ENCODE results near the gene RFXAP.
"Not testable (repeated sequence)": the region's sequence is repeated elsewhere in the genome, so short reads cannot be mapped to it uniquely, and the experiment has no call there.

The RFXAP gene, protein sequence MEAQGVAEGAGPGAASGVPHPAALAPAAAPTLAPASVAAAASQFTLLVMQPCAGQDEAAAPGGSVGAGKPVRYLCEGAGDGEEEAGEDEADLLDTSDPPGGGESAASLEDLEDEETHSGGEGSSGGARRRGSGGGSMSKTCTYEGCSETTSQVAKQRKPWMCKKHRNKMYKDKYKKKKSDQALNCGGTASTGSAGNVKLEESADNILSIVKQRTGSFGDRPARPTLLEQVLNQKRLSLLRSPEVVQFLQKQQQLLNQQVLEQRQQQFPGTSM

DNA sequence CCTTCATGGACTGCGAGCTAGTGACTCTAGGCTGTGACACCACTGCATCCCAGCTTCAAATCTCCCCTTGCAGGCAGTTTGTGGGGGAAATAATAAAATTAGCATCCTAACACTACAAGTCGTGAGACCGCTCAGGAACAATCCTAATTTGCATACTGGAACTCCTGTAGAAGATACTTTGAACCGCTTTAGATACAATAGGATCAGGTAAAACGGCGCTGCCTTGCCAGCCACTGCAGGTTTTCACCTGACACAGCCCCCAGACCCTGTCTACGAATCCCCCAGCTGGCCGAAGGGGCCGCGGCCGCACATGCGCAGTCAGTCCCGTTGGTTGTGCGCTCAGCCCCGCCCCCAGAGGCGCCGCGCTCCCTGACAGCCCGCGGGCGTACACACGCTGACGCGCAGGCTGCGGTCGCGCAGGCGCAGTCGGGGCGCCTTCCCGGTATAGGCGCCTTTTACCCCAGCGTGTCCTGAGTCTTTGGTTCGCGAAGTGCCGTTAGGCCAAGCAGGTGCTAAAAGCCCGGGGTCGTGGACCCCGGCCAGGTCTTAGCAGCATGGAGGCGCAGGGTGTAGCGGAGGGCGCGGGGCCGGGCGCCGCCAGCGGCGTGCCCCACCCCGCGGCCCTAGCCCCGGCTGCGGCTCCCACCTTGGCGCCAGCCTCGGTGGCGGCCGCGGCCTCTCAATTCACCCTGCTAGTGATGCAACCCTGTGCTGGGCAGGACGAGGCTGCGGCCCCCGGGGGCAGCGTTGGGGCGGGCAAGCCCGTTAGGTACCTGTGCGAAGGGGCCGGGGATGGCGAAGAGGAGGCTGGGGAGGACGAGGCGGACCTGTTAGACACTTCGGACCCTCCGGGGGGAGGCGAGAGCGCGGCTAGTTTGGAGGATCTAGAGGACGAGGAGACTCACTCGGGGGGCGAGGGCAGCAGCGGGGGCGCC is at the start of gene RFXAP:
RFXAP (plus strand) TSS at position 419 of the 935 bp plus-strand sequence; CDS start at position 555, 136 bp downstream.
- no peak for FAIRE-seq

DNA sequence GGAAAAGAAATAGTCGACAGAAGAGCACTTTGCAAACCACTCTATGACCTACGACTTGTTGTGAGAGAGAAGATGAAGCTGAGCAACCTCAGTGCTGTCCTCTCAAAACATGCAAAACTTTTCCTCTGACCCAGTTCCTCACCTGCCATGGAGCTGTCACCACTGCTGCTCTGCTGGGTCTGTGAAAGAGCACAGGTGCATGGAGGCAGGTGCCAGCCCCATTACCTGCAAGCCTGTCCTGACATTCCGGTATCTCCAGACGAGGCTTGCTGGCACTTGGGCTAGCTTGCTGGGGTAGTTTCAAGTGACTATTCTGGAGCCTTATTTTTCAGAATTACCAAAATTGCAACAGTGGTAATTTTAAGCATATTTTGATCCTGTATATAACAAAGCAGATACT is 49.5 kb upstream of the RFXAP start:
- FAIRE-seq, result no peak

DNA sequence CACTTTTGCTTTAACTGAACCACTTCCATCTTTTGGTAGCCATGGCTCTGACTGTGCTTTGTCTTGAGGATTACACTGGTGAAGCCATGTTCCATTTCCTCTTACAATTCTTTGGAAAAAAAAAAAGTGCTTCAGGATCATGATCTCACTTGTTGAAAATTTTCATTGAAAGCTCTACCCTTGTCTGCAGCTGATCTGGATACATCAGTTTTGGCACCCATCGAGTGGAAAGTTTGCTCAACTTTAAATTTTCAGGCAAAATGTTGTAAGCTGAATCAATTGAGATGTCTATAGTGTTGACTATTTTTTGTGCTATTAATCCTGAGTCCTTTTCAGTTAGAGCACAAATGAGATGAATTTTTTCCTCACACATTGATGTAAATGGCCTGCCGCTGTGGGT is 48.3 kb upstream of the RFXAP start:
- FAIRE-seq, result no peak

DNA sequence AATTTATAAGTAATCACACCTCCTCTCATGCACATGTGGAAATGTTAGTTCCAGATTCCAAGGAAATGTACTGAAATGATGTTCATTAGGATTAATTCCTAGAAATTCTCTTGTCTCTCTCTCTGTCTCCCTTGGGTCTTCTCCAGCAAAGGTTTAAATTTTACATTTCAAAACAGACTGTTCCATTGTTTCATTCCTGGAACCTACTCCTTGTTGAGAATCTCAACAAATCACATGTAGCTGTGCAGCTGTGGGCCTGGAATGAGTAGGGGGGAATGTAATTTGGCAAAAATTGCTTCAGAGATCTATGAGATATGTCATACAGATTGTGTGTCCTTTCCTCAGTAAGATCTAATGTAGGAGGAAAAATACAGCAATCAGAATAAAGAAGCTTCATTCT is 46.2 kb upstream of the RFXAP start:
- FAIRE-seq, result no peak

DNA sequence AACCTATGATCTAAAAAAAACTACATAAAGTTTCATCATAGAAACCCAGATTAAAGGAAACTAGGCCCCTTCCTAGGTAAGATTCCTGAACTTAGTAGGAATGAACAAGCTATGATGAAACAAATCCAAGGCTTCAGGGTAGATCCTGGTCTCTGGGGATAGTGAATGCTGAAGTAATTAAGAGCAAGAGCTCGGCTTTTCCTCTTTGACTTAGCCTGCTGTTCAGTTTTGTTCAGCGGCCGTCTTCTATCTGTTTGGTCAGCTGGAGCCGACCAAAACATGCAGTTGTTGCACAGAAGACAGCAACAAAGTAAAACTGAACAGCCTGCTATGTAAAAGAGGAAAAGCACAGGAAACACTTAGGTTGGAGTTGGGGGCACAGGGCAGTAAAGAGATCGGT is 44.1 kb upstream of the RFXAP start:
- FAIRE-seq, result no peak

DNA sequence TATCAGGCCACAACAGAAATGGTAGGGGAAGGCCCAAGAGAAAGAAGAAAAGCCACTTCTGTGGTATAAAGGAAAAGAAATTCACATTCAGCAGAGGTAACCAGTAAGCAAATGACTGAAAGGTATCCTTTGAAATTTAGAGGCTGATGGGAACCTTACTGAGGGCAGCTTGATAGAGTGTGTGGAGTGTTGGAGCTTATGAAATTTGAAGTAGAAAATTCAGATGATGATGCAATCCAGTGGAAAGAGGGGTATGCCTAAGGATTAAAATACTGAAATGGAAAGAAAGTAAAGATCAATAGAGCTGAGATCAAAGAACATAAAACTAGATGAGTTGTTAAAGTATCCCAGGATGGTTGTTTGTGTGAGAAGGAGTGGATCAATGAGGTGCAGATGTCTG is 42.8 kb upstream of the RFXAP start:
- FAIRE-seq, result no peak

DNA sequence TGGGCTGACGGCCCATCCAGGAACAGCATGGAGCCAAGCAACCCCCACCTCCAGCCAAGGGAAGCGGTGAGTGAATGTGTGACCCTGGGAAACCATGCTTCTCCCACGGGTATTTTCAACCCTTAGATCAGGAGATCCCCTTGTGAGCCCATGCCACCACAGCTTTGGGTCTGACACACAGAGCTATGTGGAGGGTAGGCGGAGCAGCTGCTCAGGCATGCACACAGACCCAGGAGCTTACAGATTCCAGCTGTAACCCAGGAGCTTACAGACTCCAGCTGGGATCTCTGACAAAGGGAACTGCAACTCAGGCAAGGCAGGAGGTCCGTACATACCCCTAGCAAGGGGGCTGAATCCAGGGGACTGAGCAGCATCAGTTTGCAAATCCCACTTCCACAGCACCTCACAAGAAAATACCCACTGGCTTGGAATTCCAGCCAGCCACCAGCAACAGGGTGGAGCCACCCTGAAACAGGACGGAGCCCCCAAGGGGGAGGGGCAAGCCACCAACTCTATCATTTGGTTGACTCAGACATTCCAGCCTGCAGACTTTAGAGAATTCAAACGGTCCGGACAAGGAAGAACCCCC is 40.8 kb upstream of the RFXAP start:
- no peak for FAIRE-seq

DNA sequence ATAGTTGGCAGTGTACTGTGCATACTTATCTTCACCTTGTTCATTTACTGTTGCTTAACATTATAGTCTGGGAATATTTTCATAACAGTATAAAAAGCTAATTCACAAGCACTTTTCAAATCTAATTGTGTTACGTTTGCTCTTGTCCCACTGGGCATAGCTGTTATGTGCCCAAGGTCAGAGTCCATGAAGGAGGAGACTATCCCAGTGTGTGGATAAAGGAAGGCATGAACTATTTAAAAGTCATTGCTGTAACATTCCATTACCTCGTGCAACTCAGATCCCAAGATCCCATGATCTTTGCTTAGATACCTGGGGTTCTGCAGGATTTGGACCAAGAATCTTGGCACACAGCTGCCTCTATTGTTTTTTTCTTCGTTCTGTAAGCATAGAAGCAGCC is 35.1 kb upstream of the RFXAP start:
- no peak for FAIRE-seq

DNA sequence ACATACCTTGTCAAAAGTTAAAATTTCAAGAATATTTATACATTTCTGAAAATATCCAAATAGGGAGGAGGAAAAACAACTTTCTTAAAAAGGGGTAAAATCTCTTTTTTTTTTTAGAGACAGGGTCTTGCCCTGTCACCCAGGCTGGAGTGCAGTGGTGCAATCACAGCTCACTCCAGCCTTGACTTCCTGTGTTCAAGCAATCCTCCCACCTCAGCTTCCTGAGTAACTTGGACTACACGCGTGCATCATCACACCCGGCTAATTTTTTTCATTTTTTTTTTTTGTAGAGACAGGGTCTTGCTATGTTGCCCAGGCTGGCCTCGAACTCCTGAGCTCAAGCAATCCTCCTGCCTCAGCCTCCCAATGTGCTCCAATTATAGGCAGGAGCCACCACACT is 32.8 kb upstream of the RFXAP start:
- not testable (repeated sequence) for FAIRE-seq

DNA sequence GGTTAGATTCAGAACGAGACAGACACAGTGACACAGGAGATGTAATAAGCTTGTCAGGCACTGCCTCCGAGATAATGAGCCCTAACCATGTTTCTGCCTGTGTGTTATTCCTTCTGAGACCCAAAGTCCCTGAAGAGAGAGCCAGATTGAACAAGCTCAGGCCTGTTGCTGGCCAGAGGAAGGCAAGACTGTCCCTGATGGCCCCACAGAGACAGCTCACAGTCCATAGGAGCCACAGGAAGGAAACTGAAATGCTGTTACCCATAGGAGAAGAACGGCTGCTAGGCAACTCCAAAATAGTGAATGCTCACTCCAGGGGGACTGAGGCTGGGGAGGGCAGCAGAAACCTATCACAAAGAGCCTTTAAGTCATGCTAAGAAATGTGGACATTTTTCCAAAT is 31.8 kb upstream of the RFXAP start:
- no peak for FAIRE-seq

DNA sequence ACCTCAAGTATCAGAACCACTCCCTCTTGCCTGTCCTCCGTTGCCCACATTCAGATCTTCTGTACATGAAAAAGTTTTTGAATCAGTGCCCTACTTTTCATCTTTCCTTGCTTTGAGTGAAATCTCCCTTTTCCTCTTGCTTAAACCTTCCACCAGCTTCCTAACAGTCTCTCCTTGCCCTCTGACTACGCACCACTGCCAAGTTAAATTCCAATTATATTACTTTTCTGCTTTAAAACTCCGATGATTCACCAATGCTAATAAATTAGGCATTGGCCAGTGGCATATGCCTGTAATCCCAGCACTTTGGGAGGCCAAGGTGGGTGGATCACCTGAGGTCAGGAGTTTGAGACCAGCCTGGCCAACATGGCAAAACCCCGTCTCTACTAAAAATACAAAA is 30.7 kb upstream of the RFXAP start:
- FAIRE-seq, result no peak

DNA sequence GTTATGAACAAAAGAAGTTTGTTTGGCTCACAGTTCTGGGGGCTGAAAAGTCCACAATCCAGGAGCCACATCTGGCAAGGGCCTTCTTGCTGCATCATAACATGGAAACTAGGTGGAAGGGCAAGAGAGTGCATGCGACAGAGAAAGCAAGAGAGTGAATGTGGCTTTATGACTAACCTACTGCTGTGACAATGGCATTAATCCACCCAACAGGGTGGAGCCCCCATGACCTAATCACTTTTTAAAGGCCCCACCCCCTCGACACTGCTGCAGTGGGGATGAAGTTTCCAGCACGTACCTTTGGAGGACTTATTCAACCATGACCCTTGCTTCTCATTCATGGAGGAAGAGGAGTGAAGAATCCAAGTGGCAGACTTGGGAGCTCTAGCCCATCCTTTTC is 30.0 kb upstream of the RFXAP start:
- FAIRE-seq, result no peak

DNA sequence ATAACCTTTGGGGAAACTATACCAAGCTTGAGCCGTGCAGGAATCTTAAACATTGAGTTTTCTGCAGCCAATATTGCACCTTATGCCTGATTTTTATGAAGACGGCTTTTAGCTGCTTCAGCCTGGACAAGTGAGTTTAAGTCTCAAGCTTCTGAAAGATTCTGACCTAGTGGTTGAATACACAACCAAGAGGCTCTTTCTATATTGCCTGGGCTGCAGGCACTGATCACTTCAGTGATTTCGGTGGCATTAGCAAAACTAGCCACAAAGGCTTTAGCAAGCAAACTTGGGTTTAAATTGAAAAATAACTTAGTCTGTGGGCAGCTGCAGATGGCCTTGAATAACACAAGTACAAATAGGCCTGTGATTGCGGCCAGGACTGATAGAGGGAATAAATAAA is 29.3 kb upstream of the RFXAP start:
- no peak for FAIRE-seq

DNA sequence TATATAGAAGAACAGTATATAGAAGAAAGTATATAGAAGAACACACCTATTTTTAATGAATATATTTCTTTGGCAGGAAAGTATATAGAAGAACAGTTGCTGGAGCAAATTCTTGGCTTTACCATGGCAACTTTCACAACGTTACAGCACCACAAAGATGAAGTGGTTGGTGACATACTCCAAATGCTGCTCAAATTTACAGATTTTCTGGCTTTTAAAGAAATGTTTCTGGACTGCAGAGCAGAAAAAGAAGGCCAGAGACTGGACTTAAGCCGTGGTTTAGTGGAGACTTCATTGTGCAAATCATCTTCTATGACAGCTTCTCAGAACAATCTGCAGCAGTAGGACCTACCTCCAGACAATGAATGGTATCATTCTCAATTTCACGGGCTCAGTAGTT is 24.3 kb upstream of the RFXAP start:
- no peak for FAIRE-seq

DNA sequence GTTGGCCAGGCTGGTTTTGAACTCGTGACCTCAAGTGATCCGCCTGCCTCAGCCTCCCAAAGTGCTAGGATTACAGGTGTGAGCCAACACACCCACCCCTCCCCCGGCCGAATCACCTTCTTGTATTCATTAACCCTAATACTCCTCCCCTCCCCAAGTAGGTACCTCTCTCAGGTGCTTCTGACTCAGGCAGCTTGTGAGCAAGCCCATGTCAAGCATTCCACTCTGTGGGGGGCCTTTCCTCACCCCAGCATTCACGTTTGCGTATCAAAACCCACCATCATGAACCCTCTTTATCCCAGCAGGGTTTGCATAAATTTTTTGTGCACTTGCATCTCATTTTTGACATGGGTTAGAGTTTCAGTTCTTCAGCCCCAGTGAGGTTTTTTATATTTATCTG is 23.6 kb upstream of the RFXAP start:
- no peak for FAIRE-seq

DNA sequence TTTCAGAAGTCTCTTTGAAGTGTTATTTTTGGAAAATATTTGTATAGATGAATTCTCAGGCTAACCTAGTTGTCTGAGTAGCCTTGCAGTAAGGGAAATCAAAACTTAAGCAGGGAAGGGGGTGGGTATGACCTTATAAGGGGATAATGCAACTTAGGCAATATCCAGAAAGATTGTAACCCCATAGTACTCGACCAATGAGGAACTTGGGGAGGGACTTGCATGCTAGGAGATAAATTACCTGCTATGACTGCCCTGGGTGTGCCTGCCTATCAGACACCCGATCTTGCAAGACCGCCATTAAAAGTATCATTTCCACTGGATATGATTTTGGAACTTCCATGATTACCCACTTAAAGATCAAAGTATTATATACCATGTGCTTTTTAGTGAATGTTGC is 23.0 kb upstream of the RFXAP start:
- FAIRE-seq, result no peak

DNA sequence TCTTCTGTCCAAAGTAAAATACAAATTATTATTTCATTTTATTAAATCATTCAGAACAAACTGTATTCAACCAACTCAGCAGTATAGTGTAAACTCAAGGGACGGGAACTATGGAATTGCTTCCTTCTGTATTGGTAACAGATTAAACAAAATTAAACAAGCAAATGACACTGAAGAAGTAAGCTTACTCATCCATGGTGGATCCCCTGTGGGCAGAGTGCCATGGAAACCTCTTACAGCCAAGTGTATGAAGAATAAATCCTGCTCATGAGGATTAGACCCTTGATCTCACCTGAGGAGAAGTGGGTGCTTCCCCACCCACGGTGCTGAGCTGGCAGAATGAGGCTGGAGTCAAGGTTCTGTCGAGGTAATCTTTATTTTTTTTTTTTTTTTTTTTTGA is 18.0 kb upstream of the RFXAP start:
- FAIRE-seq, result no peak

DNA sequence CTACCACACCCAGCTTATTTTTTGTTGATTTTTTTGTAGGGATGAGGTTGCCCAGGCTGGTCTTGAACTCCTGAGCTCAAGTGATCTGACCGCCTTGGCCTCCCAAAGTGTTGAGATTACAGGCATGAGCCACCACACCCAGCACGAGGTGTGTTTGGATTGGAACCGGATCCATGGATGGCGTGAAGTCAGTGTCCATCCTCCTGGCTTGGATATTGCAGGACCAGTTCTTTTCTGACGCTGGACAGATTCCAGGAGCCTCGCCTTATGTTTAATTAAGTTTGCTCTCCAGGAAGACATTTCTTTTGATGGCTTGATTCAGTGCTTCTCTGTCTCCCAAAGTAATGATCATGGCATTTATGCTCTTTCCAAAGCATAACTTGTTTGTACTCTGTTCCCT is 14.4 kb upstream of the RFXAP start:
- FAIRE-seq, result no peak

DNA sequence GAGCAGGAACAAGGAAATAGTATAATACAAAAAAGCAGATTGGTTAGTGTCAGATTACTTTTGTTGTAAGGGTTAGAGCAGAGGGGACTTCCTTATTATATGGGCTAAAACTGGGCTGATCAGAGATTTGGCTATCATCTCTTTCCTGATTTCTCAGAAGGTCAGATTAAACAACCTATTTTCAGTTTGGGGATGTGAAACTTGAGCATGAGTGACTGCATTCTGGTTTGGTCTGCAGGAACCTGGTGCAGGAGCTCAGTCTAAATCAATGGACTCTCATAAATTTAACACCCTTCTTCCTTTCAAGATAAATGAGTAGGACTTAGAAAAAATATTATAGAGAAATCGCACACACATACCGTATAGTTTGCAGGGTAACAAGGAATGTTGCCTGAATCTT is 12.9 kb upstream of the RFXAP start:
- no peak for FAIRE-seq

DNA sequence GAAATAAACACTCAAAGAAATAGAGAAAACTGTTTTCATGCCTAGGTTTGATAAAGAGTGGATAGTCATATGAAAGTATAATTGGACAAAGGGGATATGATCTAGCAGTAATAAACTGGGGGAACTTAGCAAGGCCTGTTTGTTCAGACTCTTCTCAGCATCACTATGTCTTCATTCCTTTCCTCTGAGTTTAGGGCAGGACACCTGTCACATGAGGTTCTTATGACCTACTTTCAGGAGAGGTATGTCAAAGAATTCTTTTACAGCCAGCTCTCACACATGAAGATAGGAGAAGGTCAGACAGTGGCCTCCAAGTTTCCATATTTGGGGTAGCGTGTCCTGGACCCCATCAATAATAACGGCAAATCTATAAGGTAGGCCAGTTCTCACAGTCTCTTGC is 11.4 kb upstream of the RFXAP start:
- FAIRE-seq, result no peak

DNA sequence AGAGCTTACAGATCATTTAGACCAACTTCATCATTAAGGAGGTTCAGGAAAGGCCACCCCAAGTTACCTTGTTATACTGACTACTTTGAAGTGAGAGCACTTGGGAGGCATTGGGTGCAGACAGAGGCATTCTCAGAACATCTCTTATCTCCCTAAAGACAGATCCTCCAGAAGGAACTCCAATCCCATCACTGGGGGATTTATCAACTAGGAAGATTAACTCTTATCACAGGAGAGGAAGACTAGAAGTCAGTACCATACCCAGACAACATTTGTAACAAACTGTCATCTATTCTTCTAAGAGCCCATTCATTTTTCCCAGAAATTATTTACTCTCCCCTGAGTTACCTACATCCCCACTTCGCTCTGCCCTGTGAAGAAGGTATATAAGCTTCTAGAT is 5.8 kb upstream of the RFXAP start:
- no peak for FAIRE-seq

DNA sequence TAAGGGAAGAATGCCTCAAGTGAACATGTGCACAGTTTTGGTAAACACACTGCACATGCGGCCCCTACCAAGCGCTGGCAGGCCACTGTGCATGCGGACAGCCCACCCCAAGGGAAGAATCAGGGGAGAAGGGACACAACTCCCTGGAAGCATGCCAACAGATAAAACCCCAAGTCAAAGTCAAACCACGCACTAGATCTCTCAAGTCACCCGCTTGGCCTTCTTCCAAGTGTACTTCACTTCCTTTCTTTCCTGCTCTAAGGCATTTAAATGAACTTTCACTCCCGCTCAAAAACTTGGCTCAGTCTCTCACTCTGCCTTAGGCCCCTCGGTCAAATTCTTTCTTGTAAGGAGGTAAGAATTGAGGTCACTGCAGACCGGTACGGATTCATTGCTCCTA is 4.6 kb upstream of the RFXAP start:
- FAIRE-seq, result no peak

DNA sequence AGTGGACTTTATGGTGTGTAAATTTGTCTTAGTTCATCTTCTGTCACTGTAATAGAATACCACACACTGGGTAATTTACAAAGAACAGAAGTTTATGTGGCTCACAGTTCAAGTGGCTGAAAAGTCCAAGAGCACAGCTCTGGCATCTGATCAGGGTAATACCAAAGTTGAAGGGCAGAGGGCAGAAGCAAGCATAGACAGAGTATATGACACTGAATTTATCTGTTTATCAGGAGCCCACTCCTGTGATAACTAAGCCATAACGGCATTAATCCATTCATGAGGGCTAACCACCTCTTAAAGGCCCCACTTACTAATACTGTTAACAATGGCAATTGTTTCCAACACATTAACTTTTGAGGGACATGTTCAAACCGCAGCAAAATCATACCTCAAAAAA is 4.0 kb upstream of the RFXAP start:
- no peak for FAIRE-seq

Measured in G401.6 (cell line).